Fibroblast of lung (primary cell): ENCODE data around the gene PGP.

ENCODE experiments used
- CTCF ChIP-seq, 2 donors: IDR thresholded peaks in 1 of 2; conservative IDR thresholded peaks in 1 of 2; 1 replicate in 1 of 2; 2 replicates in 1 of 2; pipeline ENCODE4 v1.5.1; 2011 to 2012; ENCODE audit warnings: low read length in 2 of 2, control low read depth in 1 of 2, inconsistent platforms in 1 of 2, low read depth in 1 of 2, mild to moderate bottlenecking in 1 of 2
- EZH2 ChIP-seq: IDR thresholded peaks from 2 replicates; pipeline ENCODE4 v1.5.1; 2012; ENCODE audit warnings: low read length, control low read depth, mild to moderate bottlenecking; ENCODE audit errors: missing control alignments

GRCh38 chr16:2191446-2191706 is 23.3 kb downstream of the PGP start:
- TF ChIP-seq CTCF (conservative IDR thresholded peaks at IDR 0.05 in 1 of 2, IDR thresholded peaks at IDR 0.05 in 1 of 2; ENCODE audit: low read depth in 1 of 2, low read length in 2 of 2): no peak
- no peak for TF ChIP-seq EZH2
